ENCODE measurements around the gene DIPK1C.

DIPK1C gene

GRCh38 chr18:74416124-74416523 is 41.0 kb downstream of the DIPK1C start:
- no peak for DNase-seq

GRCh38 chr18:74414953-74415515 is 42.1 kb downstream of the DIPK1C start:
- no peak for DNase-seq

- DNase-seq, result no peak
Measured at GRCh38 chr18:74413836-74414235, 43.3 kb downstream of the DIPK1C start.

- DNase-seq, result no peak
Measured at GRCh38 chr18:74412116-74412880, 44.8 kb downstream of the DIPK1C start.

GRCh38 chr18:74411475-74411874 is 45.6 kb downstream of the DIPK1C start:
- DNase-seq, result no peak

GRCh38 chr18:74410441-74410992 is 46.6 kb downstream of the DIPK1C start:
- DNase-seq, result no peak

- DNase-seq, result no peak
Measured at GRCh38 chr18:74407888-74408287, 49.2 kb downstream of the DIPK1C start.

- DNase-seq, result no peak
Measured at GRCh38 chr18:74402806-74403433, 54.2 kb downstream of the DIPK1C start.

GRCh38 chr18:74400813-74401212 is 56.3 kb downstream of the DIPK1C start:
- DNase-seq, result no peak

GRCh38 chr18:74399091-74399887 is 57.8 kb downstream of the DIPK1C start:
- DNase-seq, result no peak

GRCh38 chr18:74397572-74397971 is 59.5 kb downstream of the DIPK1C start:
- no peak for DNase-seq

- DNase-seq, result no peak
Measured at GRCh38 chr18:74396171-74397169, 60.6 kb downstream of the DIPK1C start.

GRCh38 chr18:74395648-74396154 is 61.4 kb downstream of the DIPK1C start:
- DNase-seq, result no peak

- DNase-seq, result no peak
Measured at GRCh38 chr18:74395006-74395405, 62.1 kb downstream of the DIPK1C start.

GRCh38 chr18:74392323-74392722 is 64.8 kb downstream of the DIPK1C start:
- DNase-seq, result no peak

- DNase-seq, result no peak
Measured at GRCh38 chr18:74390900-74391299, 66.2 kb downstream of the DIPK1C start.

GRCh38 chr18:74389991-74390390 is 67.1 kb downstream of the DIPK1C start:
- no peak for DNase-seq

- DNase-seq, result no peak
Measured at GRCh38 chr18:74389171-74389927, 67.8 kb downstream of the DIPK1C start.

GRCh38 chr18:74388227-74388626 is 68.9 kb downstream of the DIPK1C start:
- DNase-seq, result no peak

GRCh38 chr18:74387383-74387782 is 69.7 kb downstream of the DIPK1C start:
- DNase-seq, result no peak

Measured in NCI-H187 treated with DMSO at 0.1 percent for 48 hours (cell line).